ENCODE data around the gene FAM131A. TPM values are rescaled to one million over a fixed set of nuclear protein-coding genes. Genes with fewer than 3 reads are reported as not detected.

The FAM131A gene
- total RNA-seq, 1 experiment from 2014 or later = 23.0 TPM

GRCh38 chr3:184371570-184372018 is 34.2 kb downstream of the FAM131A start (continued):
- TF ChIP-seq ZNF532 (CRISPR knock-in tag; IDR thresholded peaks at IDR 0.05; ENCODE audit: borderline replicate concordance) (no peak), GRHL2 (CRISPR knock-in tag; IDR thresholded peaks at IDR 0.05; ENCODE audit: insufficient replicate concordance, severe bottlenecking) (no peak), JAZF1 (CRISPR knock-in tag; IDR thresholded peaks at IDR 0.05) (no peak), ZNF219 (CRISPR knock-in tag; IDR thresholded peaks at IDR 0.05; ENCODE audit: borderline replicate concordance) (no peak), RELA (CRISPR knock-in tag; IDR thresholded peaks at IDR 0.05; ENCODE audit: borderline replicate concordance) (no peak), MLX (CRISPR knock-in tag; IDR thresholded peaks at IDR 0.05) (no peak), ATF1 (CRISPR knock-in tag; IDR thresholded peaks at IDR 0.05) (no peak), SMAD4 (CRISPR knock-in tag; IDR thresholded peaks at IDR 0.05) (no peak), ZNF317 (CRISPR knock-in tag; IDR thresholded peaks at IDR 0.05; ENCODE audit: borderline replicate concordance, low read depth) (no peak), ETV6 (CRISPR knock-in tag; IDR thresholded peaks at IDR 0.05) (0 out of 2 replicates have a peak, but pooled peaks have one; percentile 32), ARID4B (CRISPR knock-in tag; IDR thresholded peaks at IDR 0.05; ENCODE audit: borderline replicate concordance) (no peak; the same call in 1 of the 2 replicates), ZNF423 (CRISPR knock-in tag; IDR thresholded peaks at IDR 0.05) (0 out of 2 replicates have a peak, but pooled peaks have one; percentile 15), CTCF (IDR thresholded peaks at IDR 0.05) (peak; percentile 72), TP53 (CRISPR knock-in tag; IDR thresholded peaks at IDR 0.05) (no peak), CREM (CRISPR knock-in tag; IDR thresholded peaks at IDR 0.05) (no peak), AFF4 (CRISPR knock-in tag; IDR thresholded peaks at IDR 0.05; ENCODE audit: borderline replicate concordance) (no peak), MYBL2 (CRISPR knock-in tag; IDR thresholded peaks at IDR 0.05) (no peak)

Measured in WTC11 (cell line).